Mucosa of descending colon (tissue), 3 donors: ENCODE data around the gene OR6B2. TPM values are rescaled to one million over a fixed set of nuclear protein-coding genes. Genes with fewer than 3 reads are reported as not detected.

Experiments
- ATAC-seq: fragments of 200-7000 bp; cut with Tn5 transposase; one replicate; pipeline ENCODE4 v1.9.1; 2020; ENCODE audit warnings: mild to moderate bottlenecking, moderate library complexity
- DNase-seq, 3 donors: peaks; one replicate each; pipeline ENCODE4 v3.0.0-alpha.2; 2020
- H3K36me3 ChIP-seq: fragments of 200-600 bp; one replicate; pipeline ENCODE4 v1.8.0; 2021; ENCODE audit warnings: low read depth, mild to moderate bottlenecking
- H3K4me1 ChIP-seq: fragments of 200-600 bp; one replicate; pipeline ENCODE4 v1.8.0; 2021; ENCODE audit warnings: low read depth, mild to moderate bottlenecking
- H3K4me3 ChIP-seq: fragments of 200-600 bp; one replicate; pipeline ENCODE4 v1.8.0; 2021; ENCODE audit warnings: mild to moderate bottlenecking
- H3K9me3 ChIP-seq: fragments of 200-600 bp; one replicate; pipeline ENCODE4 v1.8.0; 2021; ENCODE audit warnings: mild to moderate bottlenecking
- CTCF ChIP-seq: fragments of 200-600 bp; IDR thresholded peaks from one replicate; pipeline ENCODE4 v1.8.0; 2022; ENCODE audit warnings: antibody characterized with exemption, mild to moderate bottlenecking
- intact Hi-C, 2 donors: fragments of 100-400 bp; cut with DNase I in 1 of 2; cut with micrococcal nuclease in 1 of 2; formaldehyde crosslinking; loops; one replicate each; pipeline versions ENCODE4 v1.11.0 to v1.11.1; 2022; cut with DNase I, micrococcal nuclease
- long read RNA-seq, 2 donors: library from polyadenylated mRNA; unstranded; transcript quantifications; one replicate each; pipeline ENCODE4 v2.0.0, GENCODE V29; 2019 to 2021
- total RNA-seq, 3 donors: library from RNA; stranded (reverse); fragmentation: NEBNext Ultra II Directional in 2 of 3; extraction: Animal tissue kit (Norgen Biotek cat#: 25700) in 2 of 3; gene quantifications; one replicate each; pipeline versions ENCODE4 v1.2.1 to v1.2.4, GENCODE V29; 2021 to 2023
- donor health status: DM: no; HTN: no; CAD: no; lungs with moderate emphysema.
- donor health status: DM: no; HTN: no; CAD: no.
- donor health status: DM: no; HTN: yes; CAD: no.

The OR6B2 gene
- total RNA-seq, result not detected
- long read RNA-seq, donor 1, result 0 reads
- long read RNA-seq, donor 2, result 0 reads

GRCh38 chr2:240030379-240031094, at the start of gene OR6B2:
TSS of gene OR6B2 (minus strand) at chr2:240030429. CDS start at chr2:240030429, 0 bp downstream.
- Histone ChIP-seq H3K4me1 (no peaks in the 10 kb centered on the region), H3K9me3 (no peaks in the 10 kb centered on the region), H3K36me3 (no peaks in the 10 kb centered on the region), H3K4me3 (no peak within 1 kb of the TSS)
- DNase-seq, result no peak
- ATAC-seq, result no peak
- intact Hi-C loops, result no loop called here
- TF ChIP-seq CTCF, result no peak

GRCh38 chr2:240078631-240079030, 48.4 kb upstream of the OR6B2 start:
- ATAC-seq, result no peak
- H3K4me1 ChIP-seq, result no peaks in the 10 kb centered on the region
- H3K4me3 ChIP-seq, result no peak overlapping the region
- no peak for DNase-seq
- no peak for TF ChIP-seq CTCF
- peaks cover 11% of the 10 kb centered on the region for H3K9me3 ChIP-seq
- intact Hi-C loops, result no loop called here
- no peaks in the 10 kb centered on the region for H3K36me3 ChIP-seq

GRCh38 chr2:240077442-240077841, 47.2 kb upstream of the OR6B2 start:
- Histone ChIP-seq H3K4me1 (no peaks in the 10 kb centered on the region), H3K9me3 (peaks cover 11% of the 10 kb centered on the region), H3K4me3 (no peak overlapping the region), H3K36me3 (no peaks in the 10 kb centered on the region)
- intact Hi-C loops, result no loop called here
- ATAC-seq, result no peak
- TF ChIP-seq CTCF, result no peak
- DNase-seq, result no peak

- no peaks in the 10 kb centered on the region for H3K4me1 ChIP-seq
- no peak for TF ChIP-seq CTCF
- intact Hi-C loops, result no loop called here
- no peaks in the 10 kb centered on the region for H3K36me3 ChIP-seq
- peaks cover 11% of the 10 kb centered on the region for H3K9me3 ChIP-seq
- ATAC-seq, result no peak
- no peak overlapping the region for H3K4me3 ChIP-seq
- no peak for DNase-seq
Observed at GRCh38 chr2:240074545-240074944, 44.3 kb upstream of the OR6B2 start.

- Histone ChIP-seq H3K9me3 (no peaks in the 10 kb centered on the region), H3K36me3 (no peaks in the 10 kb centered on the region), H3K4me1 (no peaks in the 10 kb centered on the region), H3K4me3 (no peak overlapping the region)
- TF ChIP-seq CTCF, result no peak
- intact Hi-C loops, result no loop called here
- ATAC-seq (no peak), DNase-seq (no peak)
Observed at GRCh38 chr2:240070907-240071306, 40.7 kb upstream of the OR6B2 start.
